ENCODE results near the gene APOA4.

- TF ChIP-seq CTCF (conservative IDR thresholded peaks at IDR 0.05), result no peak
- no peak for TF ChIP-seq ZFX (IDR thresholded peaks at IDR 0.05)
Measured at GRCh38 chr11:116786326-116786725, 36.8 kb downstream of the APOA4 start.
